H1 (cell line): ENCODE results near the gene MBD4. TPM values are rescaled to one million over a fixed set of nuclear protein-coding genes. Genes with fewer than 3 reads are reported as not detected.
"Not testable (repeated sequence)": the region's sequence is repeated elsewhere in the genome, so short reads cannot be mapped to it uniquely, and the experiment has no call there.

Experiments
- CTCF ChIA-PET: fragments of 300-600 bp; sonication (Branson Sonifier 250); formaldehyde crosslinking; loops from one replicate; lab custom pipeline; 2021; ENCODE audit not compliant: partially characterized antibody; lab: Charles Lee
- POLR2A ChIA-PET: fragments of 300-600 bp; sonication (Branson Sonifier 250); formaldehyde crosslinking; loops from one replicate; lab custom pipeline; 2021; ENCODE audit warnings: inconsistent platforms; ENCODE audit not compliant: partially characterized antibody; lab: Charles Lee
- DNase-seq, 2 experiments: peaks; one replicate each; pipeline versions ENCODE4 v3.0.0 to v3.0.0-alpha.2; 2010 to 2022; ENCODE audit warnings: low spot score in 2 of 2, low read depth in 1 of 2, mixed read lengths in 1 of 2
- FAIRE-seq: peaks from 2 replicates; lab custom pipeline; 2011; peaks lifted over from hg19 to GRCh38; lab: Jason Lieb, UNC
- H2AFZ ChIP-seq: 2 replicates; pipeline ENCODE4 v1.8.1; 2012; ENCODE audit warnings: low read length, inconsistent platforms
- H2AK5ac ChIP-seq: 2 replicates; pipeline ENCODE4 v1.6.1; 2013; ENCODE audit warnings: low read depth, low read length
- H2BK120ac ChIP-seq: replicated peaks from 2 replicates; pipeline ENCODE3; 2013; ENCODE audit warnings: low read depth, low read length, inconsistent platforms
- H2BK12ac ChIP-seq: 2 replicates; pipeline ENCODE4 v1.6.1; 2013; ENCODE audit warnings: low read depth, low read length
- H2BK15ac ChIP-seq: 2 replicates; pipeline ENCODE4 v1.6.1; 2013; ENCODE audit warnings: low read length
- H2BK20ac ChIP-seq: 2 replicates; pipeline ENCODE4 v1.6.1; 2013; ENCODE audit warnings: low read length
- H2BK5ac ChIP-seq: 2 replicates; pipeline ENCODE4 v1.6.1; 2013; ENCODE audit warnings: low read depth, low read length
- H3K14ac ChIP-seq: 2 replicates; pipeline ENCODE4 v1.6.1; 2013; ENCODE audit warnings: inconsistent platforms; ENCODE audit not compliant: insufficient read length
- H3K18ac ChIP-seq: 2 replicates; pipeline ENCODE4 v1.6.1; 2013; ENCODE audit warnings: low read length; ENCODE audit errors: extremely low read depth
- H3K23ac ChIP-seq: 2 replicates; pipeline ENCODE4 v1.6.1; 2013; ENCODE audit warnings: inconsistent platforms; ENCODE audit not compliant: insufficient read length
- H3K23me2 ChIP-seq: 2 replicates; pipeline ENCODE4 v1.6.1; 2013; ENCODE audit warnings: low read depth, low read length
- H3K27ac ChIP-seq: 2 replicates; pipeline ENCODE4 v1.6.1; 2011; ENCODE audit warnings: low read depth, low read length, inconsistent platforms
- H3K27me3 ChIP-seq, 4 experiments: replicated peaks in 1 of 4; 1 replicate in 1 of 4; 2 replicates in 3 of 4; pipeline versions ENCODE4 v1.6.1 to v1.8.1; 2011 to 2013; ENCODE audit warnings: low read length in 3 of 4, mild to moderate bottlenecking in 3 of 4, inconsistent platforms in 2 of 4, mixed read lengths in 2 of 4, moderate library complexity in 1 of 4; ENCODE audit not compliant: control insufficient read depth in 3 of 4, insufficient read depth in 3 of 4; ENCODE audit errors: extremely low read depth in 1 of 4
- H3K36me3 ChIP-seq, 4 experiments: 2 replicates each; pipeline versions ENCODE4 v1.6.1 to v1.8.1; 2011 to 2013; ENCODE audit warnings: mild to moderate bottlenecking in 4 of 4, low read length in 3 of 4, moderate library complexity in 2 of 4, control low read depth in 1 of 4, inconsistent platforms in 1 of 4; ENCODE audit not compliant: insufficient read depth in 4 of 4, control insufficient read depth in 2 of 4
- H3K4ac ChIP-seq: replicated peaks from 2 replicates; pipeline ENCODE3; 2013; ENCODE audit warnings: low read length, low read depth, mixed read lengths, inconsistent platforms; ENCODE audit not compliant: insufficient read length
- H3K4me1 ChIP-seq, 4 experiments: replicated peaks in 1 of 4; 1 replicate in 1 of 4; 2 replicates in 3 of 4; pipeline versions ENCODE4 v1.6.1 to v1.8.1; 2011 to 2013; ENCODE audit warnings: low read length in 3 of 4, inconsistent platforms in 2 of 4, mixed read lengths in 1 of 4; ENCODE audit not compliant: insufficient read depth in 4 of 4, control insufficient read depth in 3 of 4
- H3K4me2 ChIP-seq, 2 experiments: 2 replicates each; pipeline versions ENCODE4 v1.6.1 to v1.8.1; 2011 to 2013; ENCODE audit warnings: low read depth in 2 of 2, low read length in 2 of 2, control low read depth in 1 of 2, inconsistent platforms in 1 of 2, mild to moderate bottlenecking in 1 of 2; ENCODE audit not compliant: insufficient read depth in 1 of 2
- H3K4me3 ChIP-seq, 4 experiments: fragments of 200-600, 300-600 bp in 1 of 4; sonication (generic), shearing (Covaris generic), sonication (Bioruptor Twin) in 1 of 4; 2 replicates each; pipeline versions ENCODE4 v1.5.1 to v1.8.1; 2011 to 2016; ENCODE audit warnings: low read length in 4 of 4, low read depth in 3 of 4, control low read depth in 2 of 4, inconsistent platforms in 2 of 4, mild to moderate bottlenecking in 2 of 4, mixed read lengths in 1 of 4, moderate library complexity in 1 of 4; ENCODE audit not compliant: insufficient read depth in 2 of 4; ENCODE audit errors: extremely low read depth in 1 of 4
- H3K56ac ChIP-seq: replicated peaks from 2 replicates; pipeline ENCODE3; 2013; ENCODE audit warnings: low read depth, mild to moderate bottlenecking, mixed read lengths, low read length, inconsistent platforms; ENCODE audit not compliant: insufficient read length
- H3K79me1 ChIP-seq: 2 replicates; pipeline ENCODE4 v1.6.1; 2013; ENCODE audit warnings: low read depth, low read length, control low read depth
- H3K79me2 ChIP-seq, 2 experiments: 2 replicates each; pipeline versions ENCODE4 v1.6.1 to v1.8.1; 2012 to 2013; ENCODE audit warnings: low read length in 2 of 2, mild to moderate bottlenecking in 2 of 2, inconsistent platforms in 1 of 2; ENCODE audit not compliant: insufficient read depth in 2 of 2, control insufficient read depth in 1 of 2
- H3K9ac ChIP-seq, 4 experiments: replicated peaks in 1 of 4; 1 replicate in 1 of 4; 2 replicates in 3 of 4; pipeline versions ENCODE4 v1.6.1 to v1.8.1; 2011 to 2013; ENCODE audit warnings: low read depth in 3 of 4, low read length in 3 of 4, control low read depth in 2 of 4, mild to moderate bottlenecking in 2 of 4, moderate library complexity in 2 of 4, inconsistent platforms in 1 of 4; ENCODE audit errors: extremely low read depth in 1 of 4
- H3K9me3 ChIP-seq, 2 experiments: 2 replicates each; pipeline versions ENCODE4 v1.6.1 to v1.8.1; 2012 to 2013; ENCODE audit warnings: mild to moderate bottlenecking in 2 of 2, moderate library complexity in 2 of 2, control low read depth in 1 of 2, inconsistent platforms in 1 of 2, low read depth in 1 of 2, low read length in 1 of 2, mixed read lengths in 1 of 2; ENCODE audit not compliant: insufficient read depth in 2 of 2
- H4K20me1 ChIP-seq, 2 experiments: replicated peaks in 1 of 2; 2 replicates each; pipeline versions ENCODE3 to v1.8.1; 2011 to 2013; ENCODE audit warnings: inconsistent platforms in 2 of 2, low read length in 2 of 2, mild to moderate bottlenecking in 1 of 2; ENCODE audit not compliant: insufficient read depth in 2 of 2, control insufficient read depth in 1 of 2
- H4K5ac ChIP-seq: 2 replicates; pipeline ENCODE4 v1.6.1; 2013; ENCODE audit warnings: low read length, low read depth, mixed read lengths, inconsistent platforms; ENCODE audit not compliant: insufficient read length
- H4K8ac ChIP-seq: 2 replicates; pipeline ENCODE4 v1.8.0; 2013; ENCODE audit warnings: mild to moderate bottlenecking, moderate library complexity, low read length, inconsistent platforms; ENCODE audit not compliant: insufficient read depth; ENCODE audit errors: extremely low read depth
- H4K91ac ChIP-seq: replicated peaks from 2 replicates; pipeline ENCODE3; 2013; ENCODE audit warnings: low read length, mixed read lengths, inconsistent platforms; ENCODE audit not compliant: insufficient read length
- ATF2 ChIP-seq: IDR thresholded peaks from 2 replicates; pipeline ENCODE4 v1.6.1; 2012; ENCODE audit warnings: low read length, inconsistent platforms
- WGBS, 2 experiments: shearing (Covaris generic) in 1 of 2; methylation state at CpG; one replicate each; pipeline versions ENCODE4 v1.1.6 to v1.1.7; 2013 to 2015; ENCODE audit warnings: low lambda C conversion rate in 2 of 2, mixed read lengths in 2 of 2, inconsistent platforms in 1 of 2, low coverage in 1 of 2, missing lambda C conversion rate in 1 of 2; ENCODE audit not compliant: insufficient replicate concordance in 2 of 2, insufficient coverage in 1 of 2, insufficient read length in 1 of 2; ENCODE audit errors: extremely low coverage in 1 of 2, missing lambda C conversion rate in 1 of 2; 5-methylcytosine and 5-hydroxymethylcytosine counted together
- polyA plus RNA-seq, 7 experiments: library from polyadenylated mRNA; depleted of rRNA in 3 of 7; stranded (reverse) in 5 of 7; unstranded in 2 of 7; fragments of >200 nt in 5 of 7; fragments of 200-250 nt in 2 of 7; gene quantifications; 1 replicate in 5 of 7; 2 replicates in 1 of 7; 4 replicates in 1 of 7; pipeline versions ENCODE4 v1.2.1 to v1.2.3, GENCODE V29; 2011 to 2013; ENCODE audit warnings: missing spikeins in 2 of 7, mixed read lengths in 2 of 7
- total RNA-seq: library from RNA; stranded (reverse); fragmentation: NEBNext Ultra II Directional; extraction: Animal tissue kit (Norgen Biotek cat#: 25700); gene quantifications from 2 replicates; pipeline ENCODE4 v1.2.1, GENCODE V29; 2021

MBD4 gene
- total and polyA plus RNA-seq, 2 of the 8 experiments (the other 6 are each of a cell fraction or from before 2014, with no cell fraction given), result 11.2 to 35.8 TPM

GRCh38 chr3:129389572-129389937 lies 50.2 kb downstream of the MBD4 start (continued):
- no peak for TF ChIP-seq ATF2
- TF ChIP-seq, all 59 proteins: peak for 0

GRCh38 chr3:129388791-129389571 lies 50.8 kb downstream of the MBD4 start:
- H3K56ac ChIP-seq, H3K27me3 ChIP-seq, H2AFZ ChIP-seq, H2AK5ac ChIP-seq, H4K91ac ChIP-seq, DNase-seq, H3K9ac ChIP-seq, H3K23ac ChIP-seq, H3K4me3 ChIP-seq, H2BK15ac ChIP-seq, H3K4ac ChIP-seq, H3K4me1 ChIP-seq, H3K23me2 ChIP-seq, H4K20me1 ChIP-seq, H2BK20ac ChIP-seq, H3K9me3 ChIP-seq, H3K79me2 ChIP-seq, H2BK12ac ChIP-seq, H3K4me2 ChIP-seq, H3K18ac ChIP-seq, H3K14ac ChIP-seq, H4K8ac ChIP-seq, H4K5ac ChIP-seq, H2BK120ac ChIP-seq, H3K79me1 ChIP-seq, POLR2A ChIA-PET, H2BK5ac ChIP-seq, H3K27ac ChIP-seq, FAIRE-seq: not testable (repeated sequence)
- 82% methylated on average over 8 of the region's 8 CpGs; no CpG with 5 or more reads in 1 of the 2 experiments for WGBS, 2 experiments
- CTCF ChIA-PET, result interaction anchor here (0.7 to 1.0 kb wide), 2 partner anchors 13 to 34 kb away, joined by 3 to 4 read pairs; no protein-coding TSS in a partner anchor
- peaks cover 7 to 32% (median 23%) of the 10 kb centered on the region in 4 experiments; a peak in 6 of 8 replicates for H3K36me3 ChIP-seq
